Measurements from ENCODE around the gene ATG13. TPM values are rescaled to one million over a fixed set of nuclear protein-coding genes. Genes with fewer than 3 reads are reported as not detected.

ATG13 gene
- total and polyA plus RNA-seq, 2 of the 4 experiments (the other 2 are of a cell fraction): 43.0 to 49.7 TPM

GRCh38 chr11:46661836-46662235 lies 44.5 kb downstream of the ATG13 start:
- Histone ChIP-seq H3K79me1 (ENCODE audit: low read depth in 1 of 2, low read length in 2 of 2) (peaks cover 0 to 8% of the 10 kb centered on the region in 2 experiments; a peak in 2 of 4 replicates), H2BK120ac (ENCODE audit: low read depth, low read length) (no peak overlapping the region)
- dilution Hi-C loops (cut with HindIII; ENCODE audit: low sequenced_read_pairs, unreplicated experiment): no loop called here

More at GRCh38 chr11:46661836-46662235, 44.5 kb downstream of the ATG13 start:
- Histone ChIP-seq H3K4me1 (ENCODE audit: control insufficient read depth, insufficient read depth, low read length) (peaks cover 12% of the 10 kb centered on the region), H3K56ac (ENCODE audit: extremely low read depth, insufficient read depth, low read length) (no peak overlapping the region), H3K4ac (ENCODE audit: low read depth, low read length) (no peak overlapping the region), H3K27ac (ENCODE audit: insufficient read depth, low read length) (no peak overlapping the region), H4K8ac (ENCODE audit: low read depth in 2 of 2, low read length in 2 of 2) (no peak overlapping the region), H2BK15ac (ENCODE audit: low read depth, low read length) (no peak overlapping the region), H3K9me3 (ENCODE audit: control insufficient read depth, insufficient read depth, low read length) (no peaks in the 10 kb centered on the region), H3K9me1 (ENCODE audit: insufficient read depth, low read length) (peaks cover 12% of the 10 kb centered on the region), H3K14ac (replicated peaks; ENCODE audit: low read depth, low read length) (no peak overlapping the region), H3K27me3 (ENCODE audit: control insufficient read depth, insufficient read depth, low read length) (no peaks in the 10 kb centered on the region), H2AK5ac (ENCODE audit: low read depth, low read length) (no peak overlapping the region), H4K5ac (ENCODE audit: low read depth, low read length) (no peak overlapping the region), H3K36me3 (ENCODE audit: control insufficient read depth, insufficient read depth, low read length) (peaks cover 37% of the 10 kb centered on the region), H4K20me1 (ENCODE audit: insufficient read depth, low read length) (no peaks in the 10 kb centered on the region), H3K4me3 (ENCODE audit: insufficient read depth, low read depth, low read length) (no peak overlapping the region), H2BK20ac (ENCODE audit: low read depth, low read length) (no peak overlapping the region), H3K4me2 (ENCODE audit: low read depth, low read length) (no peak overlapping the region), H2BK5ac (ENCODE audit: low read depth, low read length, poor library complexity, severe bottlenecking) (no peak overlapping the region), H4K91ac (ENCODE audit: insufficient read depth, low read depth, low read length) (no peak overlapping the region), H3K18ac (ENCODE audit: low read depth, low read length) (no peak overlapping the region), H2AFZ (replicated peaks; ENCODE audit: low read length, poor library complexity) (no peak overlapping the region), H3K9ac (ENCODE audit: low read depth, low read length) (no peak overlapping the region), H3K23ac (ENCODE audit: low read depth, low read length) (no peak overlapping the region), H2AK9ac (replicated peaks; ENCODE audit: low read depth, low read length, poor library complexity) (no peak overlapping the region)
- DNase-seq: no peak
- ChIA-PET POLR2A (ENCODE audit: unreplicated experiment) (no interaction called here), CTCF (no interaction called here)
- intact Hi-C loops (cut with micrococcal nuclease): no loop called here
- BruUV-seq (replicated peaks): no TSS peak
- no peak for TF ChIP-seq CTCF (conservative IDR thresholded peaks at IDR 0.05; ENCODE audit: low read depth, low read length)
- in situ Hi-C loops (cut with MboI; ENCODE audit: low sequenced_read_pairs): no loop called here
- no peak for ATAC-seq (ENCODE audit: low read depth)

Data from IMR-90 (cell line).